PC-3 (cell line): ENCODE measurements around the gene UNC5C. TPM values are rescaled to one million over a fixed set of nuclear protein-coding genes. Genes with fewer than 3 reads are reported as not detected.

Source experiments
- ATAC-seq: fragments of 200-7000 bp; cut with Tn5 transposase; 2 replicates; pipeline ENCODE4 v1.9.1; 2020; ENCODE audit warnings: mild to moderate bottlenecking, moderate library complexity
- BruUV-seq: library from RNA; stranded (reverse); fragments of 400-500 nt; replicated peaks from 2 replicates; lab custom pipeline; 2021; lab: Mats Ljungman, UMichigan
- CTCF ChIA-PET: fragments of 300-600 bp; sonication (Branson Sonifier 250); formaldehyde crosslinking; loops from one replicate; lab custom pipeline; 2022; ENCODE audit warnings: antibody characterized with exemption; lab: Charles Lee
- POLR2A ChIA-PET: fragments of 300-600 bp; sonication (Branson Sonifier 250); formaldehyde crosslinking; loops from one replicate; lab custom pipeline; 2022; ENCODE audit warnings: antibody characterized with exemption; ENCODE audit not compliant: unreplicated experiment; lab: Charles Lee
- DNase-seq: peaks from one replicate; pipeline ENCODE4 v3.0.0-alpha.2; 2015
- H2AFZ ChIP-seq: fragments of 300-600 bp; sonication (generic); 2 replicates; pipeline ENCODE4 v1.6.0; 2016; ENCODE audit warnings: antibody characterized with exemption, low read length
- H3F3A ChIP-seq: fragments of 300-600 bp; sonication (generic); one replicate; pipeline ENCODE4 v1.6.0; 2017; ENCODE audit warnings: antibody characterized with exemption, low read length, control low read depth, mild to moderate bottlenecking; ENCODE audit not compliant: unreplicated experiment
- H3K27ac ChIP-seq: fragments of 300-600 bp; sonication (generic); 2 replicates; pipeline ENCODE4 v1.5.1; 2016; ENCODE audit warnings: mild to moderate bottlenecking, low read length
- H3K27me3 ChIP-seq: fragments of 300-600 bp; sonication (generic); 2 replicates; pipeline ENCODE4 v1.6.1; 2016; ENCODE audit warnings: low read length, mixed read lengths
- H3K36me3 ChIP-seq: fragments of 300-600 bp; sonication (generic); 2 replicates; pipeline ENCODE4 v1.6.1; 2016; ENCODE audit warnings: low read depth, mixed run types, low read length, mixed read lengths
- H3K4me1 ChIP-seq: fragments of 300-600 bp; sonication (generic); 2 replicates; pipeline ENCODE4 v1.5.1; 2016; ENCODE audit warnings: low read length; ENCODE audit not compliant: insufficient read depth
- H3K4me2 ChIP-seq: fragments of 300-600 bp; sonication (generic); 2 replicates; pipeline ENCODE4 v1.6.0; 2016; ENCODE audit warnings: low read length
- H3K4me3 ChIP-seq: fragments of 300-600 bp; sonication (generic); 2 replicates; pipeline ENCODE4 v1.5.1; 2016; ENCODE audit warnings: mild to moderate bottlenecking, low read length, mixed read lengths
- H3K79me2 ChIP-seq: fragments of 300-600 bp; sonication (generic); 2 replicates; pipeline ENCODE4 v1.6.1; 2017; ENCODE audit warnings: low read length, mixed read lengths
- H3K9ac ChIP-seq: fragments of 300-600 bp; sonication (generic); 2 replicates; pipeline ENCODE4 v1.6.0; 2016; ENCODE audit warnings: mild to moderate bottlenecking, low read length
- H3K9me2 ChIP-seq: fragments of 300-600 bp; sonication (generic); replicated peaks from 2 replicates; pipeline ENCODE4 v1.6.1; 2016; ENCODE audit warnings: mixed run types, low read length, mixed read lengths
- H3K9me3 ChIP-seq: fragments of 300-600 bp; sonication (generic); 2 replicates; pipeline ENCODE4 v1.6.1; 2016; ENCODE audit warnings: low read length, mixed read lengths
- H4K20me1 ChIP-seq: fragments of 300-600 bp; sonication (generic); 2 replicates; pipeline ENCODE4 v1.6.1; 2016; ENCODE audit warnings: low read length, mixed read lengths
- CTCF ChIP-seq: fragments of 300-600 bp; sonication (generic); conservative IDR thresholded peaks from 2 replicates; pipeline ENCODE4 v1.5.1; 2017; ENCODE audit warnings: antibody characterized with exemption, low read depth, mild to moderate bottlenecking, low read length
- EZH2 ChIP-seq: fragments of 300-600 bp; sonication (generic); IDR thresholded peaks from one replicate; pipeline ENCODE4 v1.6.1; 2017; ENCODE audit warnings: antibody characterized with exemption, mild to moderate bottlenecking, low read length; ENCODE audit not compliant: unreplicated experiment
- EZH2phosphoT487 ChIP-seq: fragments of 300-600 bp; sonication (generic); IDR thresholded peaks from 2 replicates; pipeline ENCODE4 v1.6.1; 2018; ENCODE audit warnings: mild to moderate bottlenecking, antibody characterized with exemption, low read length, borderline replicate concordance
- intact Hi-C: fragments of 100-400 bp; cut with micrococcal nuclease; formaldehyde crosslinking; loops from 2 replicates; pipeline ENCODE4 v1.9.0; 2023
- total RNA-seq: library from RNA; depleted of rRNA; stranded (reverse); fragments of >200 nt; gene quantifications from 2 replicates; pipeline ENCODE4 v1.2.3, GENCODE V29; 2014

Gene UNC5C
- total RNA-seq, 1 experiment from 2014 or later, result not detected

- no peak for DNase-seq
- Histone ChIP-seq H3K4me1 (no peaks in the 10 kb centered on the region), H3K27me3 (no peaks in the 10 kb centered on the region), H3K9me3 (no peaks in the 10 kb centered on the region), H3K4me3 (no peak overlapping the region), H3K36me3 (no peaks in the 10 kb centered on the region), H3F3A (no peaks in the 10 kb centered on the region), H3K9ac (no peak overlapping the region), H3K9me2 (no peaks in the 10 kb centered on the region), H4K20me1 (no peaks in the 10 kb centered on the region), H3K4me2 (no peak overlapping the region), H3K27ac (no peak overlapping the region), H3K79me2 (no peaks in the 10 kb centered on the region), H2AFZ (no peak overlapping the region)
- intact Hi-C loops, result no loop called here
- ChIA-PET CTCF (no interaction called here), POLR2A (no interaction called here)
- TF ChIP-seq EZH2 (no peak), CTCF (no peak), EZH2phosphoT487 (no peak)
- no peak for ATAC-seq
- BruUV-seq, result no TSS peak
Observed at GRCh38 chr4:95426455-95426854, 122.3 kb downstream of the UNC5C start.

GRCh38 chr4:95422436-95422835, 126.3 kb downstream of the UNC5C start:
- H3K4me1 ChIP-seq, result peaks cover 5% of the 10 kb centered on the region
- CTCF ChIA-PET, result no interaction called here
- TF ChIP-seq CTCF (no peak), EZH2 (no peak), EZH2phosphoT487 (no peak)

GRCh38 chr4:95421869-95422268, 126.9 kb downstream of the UNC5C start:
- no peaks in the 10 kb centered on the region for H4K20me1 ChIP-seq
- no peak overlapping the region for H2AFZ ChIP-seq
- ChIA-PET POLR2A (no interaction called here), CTCF (no interaction called here)
- no peak overlapping the region for H3K4me3 ChIP-seq
- no peak overlapping the region for H3K9ac ChIP-seq
- H3K9me3 ChIP-seq, result no peaks in the 10 kb centered on the region
- no peaks in the 10 kb centered on the region for H3F3A ChIP-seq
- H3K36me3 ChIP-seq, result no peaks in the 10 kb centered on the region
- no peaks in the 10 kb centered on the region for H3K9me2 ChIP-seq
- DNase-seq (no peak), ATAC-seq (no peak)
- H3K4me2 ChIP-seq, result no peak overlapping the region
- no peak overlapping the region for H3K27ac ChIP-seq
- intact Hi-C loops, result no loop called here
- H3K4me1 ChIP-seq, result peaks cover 8% of the 10 kb centered on the region
- no TSS peak for BruUV-seq
- TF ChIP-seq CTCF (no peak), EZH2phosphoT487 (no peak), EZH2 (no peak)
- H3K79me2 ChIP-seq, result no peaks in the 10 kb centered on the region
- no peaks in the 10 kb centered on the region for H3K27me3 ChIP-seq

More at GRCh38 chr4:95422436-95422835, 126.3 kb downstream of the UNC5C start:
- Histone ChIP-seq H3K9me2 (no peaks in the 10 kb centered on the region), H3K27ac (no peak overlapping the region), H3K79me2 (no peaks in the 10 kb centered on the region), H3F3A (no peaks in the 10 kb centered on the region), H3K9ac (no peak overlapping the region), H3K9me3 (no peaks in the 10 kb centered on the region), H3K4me2 (no peak overlapping the region), H3K4me3 (no peak overlapping the region), H2AFZ (no peak overlapping the region), H3K36me3 (no peaks in the 10 kb centered on the region), H3K27me3 (no peaks in the 10 kb centered on the region), H4K20me1 (no peaks in the 10 kb centered on the region)
- DNase-seq (no peak), ATAC-seq (no peak)
- intact Hi-C loops, result no loop called here
- no TSS peak for BruUV-seq
- POLR2A ChIA-PET, result no interaction called here
